Stimulated activated CD4-positive, alpha-beta T cell treated with anti-CD3 and anti-CD28 coated beads, TNF-alpha, amount 100 ng/mL, for 24 hours (primary cell): Measurements from ENCODE around the gene RBBP7.

Experiments used
- DNase-seq, 3 experiments: peaks; one replicate each; pipeline ENCODE4 v3.0.0-alpha.2; 2020; ENCODE audit warnings: low read depth in 3 of 3

The RBBP7 gene

GRCh38 chrX:16826207-16826606 is 44.0 kb downstream of the RBBP7 start:
- no peak for DNase-seq

DNA sequence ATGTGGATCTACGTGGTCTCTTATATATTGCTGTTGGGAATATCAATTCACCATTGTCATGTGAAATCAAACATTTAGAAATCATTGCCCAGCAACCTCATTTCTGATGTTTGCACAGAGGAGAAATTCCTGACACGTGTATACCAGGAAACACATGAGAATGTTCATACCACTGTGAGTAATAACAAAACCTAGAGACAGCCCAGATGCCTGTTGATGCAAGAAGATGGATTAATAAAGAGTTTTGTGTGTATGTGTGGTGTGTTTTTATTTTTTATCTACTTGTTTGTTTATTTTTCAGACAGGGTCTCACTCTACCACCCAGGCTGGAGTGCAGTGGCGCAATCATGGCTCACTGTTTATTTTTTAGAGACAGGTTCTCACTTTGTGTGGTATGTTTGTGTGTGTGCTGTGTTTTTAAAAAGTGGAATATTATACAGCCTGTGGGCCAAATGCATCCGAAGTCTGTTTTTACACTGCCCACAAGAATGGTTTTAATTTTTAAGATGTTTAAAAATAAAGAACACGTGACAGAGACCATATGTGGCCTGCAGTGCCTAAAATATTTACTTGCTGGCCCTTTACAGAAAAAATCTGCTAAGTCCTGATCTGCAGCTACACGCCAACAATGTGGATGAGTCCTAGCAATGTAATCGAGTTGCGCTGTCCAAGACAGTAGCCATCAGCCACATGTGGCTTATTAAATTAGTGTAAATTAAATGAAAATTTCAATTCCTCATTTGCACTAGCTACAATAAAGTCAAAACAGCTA is 44.7 kb downstream of the RBBP7 start:
- DNase-seq: no peak

- DNase-seq: no peak
Measured at GRCh38 chrX:16822723-16823122, 47.4 kb downstream of the RBBP7 start.

DNA sequence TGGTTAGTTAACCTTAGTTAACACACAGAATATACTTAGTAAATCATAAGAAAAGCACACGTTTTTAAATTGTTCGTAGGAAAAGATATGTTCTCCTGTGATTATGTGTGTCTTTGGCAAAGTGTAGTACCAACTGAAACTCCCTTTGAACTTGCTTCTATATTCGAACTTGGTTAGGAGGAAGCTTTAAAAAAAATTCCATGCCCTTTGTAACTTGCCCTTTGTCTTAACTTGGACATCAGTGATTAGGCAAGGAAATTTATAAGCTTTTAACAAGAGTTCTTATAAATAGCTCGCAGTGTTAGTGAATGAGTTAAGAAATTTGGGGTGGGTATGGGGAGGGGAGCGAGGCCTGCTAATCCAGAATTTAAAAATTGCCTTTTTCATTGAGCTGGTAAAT is 50.5 kb downstream of the RBBP7 start:
- DNase-seq: no peak

DNA sequence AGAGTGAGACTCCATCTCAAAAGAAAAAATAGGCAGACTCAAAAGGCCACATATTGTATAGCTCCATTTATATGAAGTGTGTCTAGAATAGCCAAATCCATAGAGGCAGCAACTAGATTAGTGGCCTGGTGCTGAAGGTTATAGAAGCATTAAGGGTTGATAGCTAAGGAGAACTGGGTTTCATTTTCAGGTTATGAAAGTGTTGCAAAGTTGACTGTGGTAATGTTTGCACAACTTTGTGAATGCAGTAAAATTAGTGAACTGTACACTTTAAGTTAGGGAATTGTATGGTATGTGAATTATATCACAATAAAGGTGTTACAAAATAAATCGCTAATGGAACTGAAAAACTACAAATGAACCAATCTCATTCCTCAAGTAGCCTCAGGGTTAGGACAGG is 55.6 kb downstream of the RBBP7 start:
- no peak for DNase-seq

GRCh38 chrX:16807976-16808542 is 62.1 kb downstream of the RBBP7 start:
- DNase-seq: no peak

- no peak for DNase-seq
Measured at GRCh38 chrX:16807548-16807947, 62.6 kb downstream of the RBBP7 start.

DNA sequence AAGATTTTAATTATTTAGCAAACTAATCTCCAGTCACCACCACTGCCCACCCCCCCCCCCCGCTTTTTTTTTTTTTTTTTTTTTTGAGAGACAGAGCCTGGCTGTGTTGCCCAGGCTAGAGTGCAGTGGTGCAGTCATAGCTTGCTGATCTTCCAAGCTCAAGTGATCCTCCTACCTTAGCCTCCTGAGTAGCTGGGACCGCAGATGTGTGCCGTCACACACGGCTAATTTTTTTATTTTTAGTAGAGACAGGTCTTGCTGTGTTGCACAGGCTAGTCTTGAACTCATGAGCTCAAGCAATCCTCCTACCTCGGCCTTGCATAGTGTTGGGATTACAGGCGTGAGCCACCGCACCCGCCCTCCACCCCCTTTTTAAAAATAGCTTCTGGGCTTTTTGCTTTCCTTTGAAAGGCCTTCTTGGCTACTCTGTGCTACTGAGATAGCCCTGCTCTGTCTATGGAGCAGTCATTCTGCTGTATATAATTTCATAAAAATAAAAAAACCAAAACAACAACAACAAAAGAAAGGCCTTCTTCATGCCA is 65.2 kb downstream of the RBBP7 start:
- DNase-seq: no peak

DNA sequence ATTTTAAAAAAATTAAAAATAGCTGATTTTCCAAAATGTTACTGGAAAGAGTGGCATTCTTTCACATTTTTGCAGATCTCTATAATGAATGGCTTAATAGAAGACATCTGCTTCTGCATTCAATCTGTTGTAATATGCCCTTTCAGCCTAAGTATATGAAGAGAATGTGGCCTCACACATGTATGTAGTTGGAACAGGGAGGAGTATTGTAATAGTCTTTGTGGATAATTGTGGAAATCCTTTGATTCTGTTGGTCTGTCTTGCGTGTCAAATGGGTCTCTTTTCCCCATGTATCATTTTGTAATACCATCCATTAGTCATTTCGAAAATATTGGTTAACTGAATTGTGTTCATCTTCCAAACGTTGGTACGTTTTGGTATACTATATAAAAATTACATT is 72.3 kb downstream of the RBBP7 start:
- no peak for DNase-seq

GRCh38 chrX:16797358-16797757 is 72.8 kb downstream of the RBBP7 start:
- DNase-seq: no peak

DNA sequence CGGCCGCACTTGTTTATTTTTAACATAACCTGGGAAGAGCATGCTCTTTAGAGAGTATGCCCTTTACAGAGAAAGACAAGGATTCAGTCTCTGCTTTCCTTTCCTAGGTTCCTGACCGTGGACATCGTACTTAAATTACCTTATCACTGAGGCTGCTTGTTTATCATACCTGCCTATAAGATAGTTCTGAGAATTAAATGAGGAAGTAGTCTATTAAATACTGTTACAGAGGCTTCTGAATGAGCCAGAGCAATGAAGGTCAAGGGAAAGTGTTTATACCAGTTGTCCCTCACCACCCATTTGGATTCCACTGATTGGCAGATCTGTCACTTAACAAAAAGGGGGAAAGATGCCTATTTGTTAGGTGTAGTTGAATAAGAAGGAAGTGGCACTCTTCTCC is 73.9 kb downstream of the RBBP7 start:
- no peak for DNase-seq
